Measurements from ENCODE around the gene AGPAT1.

DNA sequence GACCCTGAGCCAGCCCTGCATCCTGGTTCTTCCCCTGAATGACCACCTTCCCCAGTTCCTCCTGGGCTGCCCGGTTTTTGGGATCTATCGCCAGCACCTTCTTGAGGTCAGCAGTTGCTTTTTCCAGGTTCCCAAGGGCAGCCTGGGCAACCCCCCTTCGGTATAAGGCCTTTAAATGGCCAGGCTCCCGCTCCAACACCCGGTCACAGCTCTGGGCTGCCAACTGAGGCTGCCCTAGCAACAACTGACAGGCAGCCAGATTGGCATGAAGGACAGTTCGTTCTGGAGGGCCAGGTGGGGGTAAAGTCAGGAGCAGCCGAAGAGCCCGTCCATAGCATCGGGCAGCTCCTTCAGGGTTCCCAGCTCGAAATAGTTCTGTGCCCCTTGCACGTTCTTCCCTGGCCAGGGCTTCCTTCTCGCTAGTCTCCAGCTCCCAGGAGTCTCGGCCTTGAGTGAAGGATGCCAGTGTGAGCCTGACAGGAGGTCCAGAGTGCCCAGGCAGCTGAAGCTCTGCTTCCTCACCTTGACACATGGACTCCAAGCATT is 47.1 kb downstream of the AGPAT1 start:
- TF ChIP-seq, protein P1, sequence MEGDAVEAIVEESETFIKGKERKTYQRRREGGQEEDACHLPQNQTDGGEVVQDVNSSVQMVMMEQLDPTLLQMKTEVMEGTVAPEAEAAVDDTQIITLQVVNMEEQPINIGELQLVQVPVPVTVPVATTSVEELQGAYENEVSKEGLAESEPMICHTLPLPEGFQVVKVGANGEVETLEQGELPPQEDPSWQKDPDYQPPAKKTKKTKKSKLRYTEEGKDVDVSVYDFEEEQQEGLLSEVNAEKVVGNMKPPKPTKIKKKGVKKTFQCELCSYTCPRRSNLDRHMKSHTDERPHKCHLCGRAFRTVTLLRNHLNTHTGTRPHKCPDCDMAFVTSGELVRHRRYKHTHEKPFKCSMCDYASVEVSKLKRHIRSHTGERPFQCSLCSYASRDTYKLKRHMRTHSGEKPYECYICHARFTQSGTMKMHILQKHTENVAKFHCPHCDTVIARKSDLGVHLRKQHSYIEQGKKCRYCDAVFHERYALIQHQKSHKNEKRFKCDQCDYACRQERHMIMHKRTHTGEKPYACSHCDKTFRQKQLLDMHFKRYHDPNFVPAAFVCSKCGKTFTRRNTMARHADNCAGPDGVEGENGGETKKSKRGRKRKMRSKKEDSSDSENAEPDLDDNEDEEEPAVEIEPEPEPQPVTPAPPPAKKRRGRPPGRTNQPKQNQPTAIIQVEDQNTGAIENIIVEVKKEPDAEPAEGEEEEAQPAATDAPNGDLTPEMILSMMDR (IDR thresholded peaks at IDR 0.05; ENCODE audit: poor library complexity), result no peak
- TF ChIP-seq EZH2 (IDR thresholded peaks at IDR 0.05; ENCODE audit: borderline replicate concordance), result no peak
